B cell (primary cell): Measurements from ENCODE around the gene CWC27.

Experiments
- CTCF ChIP-seq: fragments of 200-600 bp; IDR thresholded peaks from one replicate; pipeline ENCODE4 v1.8.0; 2022; ENCODE audit warnings: antibody characterized with exemption, mild to moderate bottlenecking
- EZH2 ChIP-seq: IDR thresholded peaks from 2 replicates; pipeline ENCODE4 v1.6.1; 2012; ENCODE audit warnings: borderline replicate concordance, low read depth, mild to moderate bottlenecking, moderate library complexity, low read length; ENCODE audit not compliant: insufficient read depth, poor library complexity, severe bottlenecking

GRCh38 chr5:65067147-65067506, 298.4 kb downstream of the CWC27 start:
- no peak for TF ChIP-seq CTCF
- no peak for TF ChIP-seq EZH2
